NT2/D1 (cell line): ENCODE data around the gene ADAMTS5.

Source experiments
- SUZ12 ChIP-seq: IDR thresholded peaks from 2 replicates; pipeline ENCODE4 v1.6.1; 2011; ENCODE audit not compliant: insufficient read length, insufficient read depth; ENCODE audit errors: extremely low read depth
- YY1 ChIP-seq: IDR thresholded peaks from 2 replicates; pipeline ENCODE4 v1.6.1; 2011; ENCODE audit not compliant: insufficient read length, insufficient read depth
- ZNF274 ChIP-seq: IDR thresholded peaks from 2 replicates; pipeline ENCODE4 v1.6.1; 2011; ENCODE audit warnings: mild to moderate bottlenecking, low read depth, low read length

- TF ChIP-seq YY1 = no peak
- no peak for TF ChIP-seq ZNF274
- no peak for TF ChIP-seq SUZ12
Measured at GRCh38 chr21:26966649-26967061, 233 bp downstream of the ADAMTS5 start.
